ENCODE measurements around the gene PITPNM1.
A peak's percentile ranks its signal among the peaks of the same experiment; 100 is the strongest.
"Not testable (repeated sequence)": the region's sequence is repeated elsewhere in the genome, so short reads cannot be mapped to it uniquely, and the experiment has no call there.

Gene PITPNM1

DNA sequence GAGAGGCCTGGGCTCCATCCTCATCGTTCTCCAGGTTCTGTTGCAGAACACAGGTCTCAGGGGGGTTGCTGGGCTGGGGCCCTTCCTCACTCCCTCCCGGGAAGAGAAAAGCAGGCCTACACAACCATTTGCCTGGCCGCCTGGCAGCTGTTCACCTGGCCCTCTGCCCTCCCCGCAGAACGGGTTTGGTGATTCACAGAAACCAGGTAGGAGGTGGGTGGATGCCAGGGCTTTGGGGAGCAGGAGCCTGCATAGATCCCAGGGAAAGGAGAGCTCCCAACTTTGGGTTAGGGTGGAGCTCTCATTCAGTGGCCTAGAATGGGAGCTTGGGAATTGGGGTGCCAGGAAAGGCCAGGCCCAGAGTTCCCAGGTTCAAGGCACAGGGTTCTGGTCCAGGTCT is 37.1 kb downstream of the PITPNM1 start:
- no peak for DNase-seq (ENCODE audit: low read depth in 1 of 2, low spot score in 1 of 2)

DNA sequence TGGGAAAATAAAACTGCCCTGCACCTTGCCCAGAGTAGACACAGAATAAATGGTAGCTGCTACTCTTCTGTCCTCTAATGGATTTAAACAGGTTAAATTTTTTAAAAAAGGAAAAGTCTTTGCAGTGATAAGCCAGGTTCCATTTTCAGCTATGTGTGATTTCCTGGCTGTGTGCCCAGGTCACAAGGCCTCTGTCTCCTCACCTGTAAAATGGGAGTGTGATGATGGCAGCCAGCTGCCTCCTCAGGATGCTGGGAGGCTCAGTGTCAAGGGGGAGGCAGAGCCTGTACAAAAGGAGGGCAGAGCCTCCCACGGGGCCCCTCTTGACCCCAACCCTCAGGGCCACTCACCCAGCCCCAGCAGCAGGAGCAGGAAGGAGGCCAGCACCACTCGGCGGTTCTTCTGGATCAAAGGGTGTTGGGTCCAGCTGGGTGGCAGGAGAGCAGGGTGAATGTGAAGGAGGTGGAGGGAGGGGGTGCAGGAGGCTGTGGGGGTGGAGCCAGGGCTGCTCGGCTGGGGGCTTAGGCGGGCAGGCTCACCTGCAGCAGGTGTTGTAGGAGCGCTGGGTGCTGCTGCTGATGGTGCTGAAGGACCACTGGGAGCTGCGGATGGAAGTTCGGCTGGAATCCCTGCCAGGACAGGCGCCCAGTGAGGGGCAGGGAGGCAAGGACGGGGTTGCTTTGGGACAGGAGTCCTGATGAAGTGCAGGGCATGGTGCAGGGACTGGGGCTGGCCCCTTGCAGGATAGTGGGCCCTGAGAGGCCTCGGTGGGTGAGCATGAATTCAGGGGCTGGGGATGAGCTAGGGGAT is 38.0 kb downstream of the PITPNM1 start:
- DNase-seq (ENCODE audit: low read depth in 1 of 2, low spot score in 1 of 2): no peak

DNA sequence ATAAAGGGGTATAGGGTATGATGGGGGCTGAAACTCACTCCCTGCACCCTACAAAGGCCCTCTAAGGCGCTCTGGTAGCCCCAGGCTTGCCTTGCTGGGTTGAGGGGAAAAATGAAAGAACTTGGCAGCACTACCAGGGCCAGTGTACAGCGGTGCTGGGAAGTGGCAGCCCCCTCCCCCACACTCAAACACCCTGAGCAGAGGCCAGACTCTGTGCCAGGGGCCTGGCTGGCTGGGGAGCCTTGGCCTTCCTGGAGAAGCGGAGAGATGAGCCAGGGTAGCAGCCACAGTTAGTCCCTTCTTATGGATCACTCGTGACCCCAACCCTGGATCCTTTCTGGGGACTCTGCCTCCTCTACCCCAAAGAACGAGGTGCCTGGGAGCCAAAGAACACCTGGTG is 38.8 kb downstream of the PITPNM1 start:
- no peak for DNase-seq (ENCODE audit: low read depth in 1 of 2, low spot score in 1 of 2)

DNA sequence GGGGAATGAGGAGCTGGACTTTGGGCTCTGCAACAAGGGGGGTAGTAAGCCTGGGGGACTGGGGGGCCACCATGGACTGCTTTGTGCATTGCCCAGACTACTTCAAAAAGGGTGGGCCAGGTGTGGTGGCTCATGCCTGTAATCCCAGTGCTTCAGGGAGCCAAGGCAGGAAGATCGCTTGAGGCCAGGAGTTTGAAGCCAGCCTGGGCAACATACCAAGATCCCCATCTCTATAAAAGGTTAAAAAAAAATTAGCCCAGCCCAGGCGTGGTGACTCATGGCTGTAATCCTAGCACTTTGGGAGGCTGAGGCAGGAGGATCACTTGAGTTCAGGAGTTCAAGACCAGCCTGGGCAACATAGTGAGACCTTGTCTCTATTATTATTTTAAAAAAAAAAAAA is 39.6 kb downstream of the PITPNM1 start:
- not testable (repeated sequence) for DNase-seq (ENCODE audit: low read depth in 1 of 2, low spot score in 1 of 2)

DNA sequence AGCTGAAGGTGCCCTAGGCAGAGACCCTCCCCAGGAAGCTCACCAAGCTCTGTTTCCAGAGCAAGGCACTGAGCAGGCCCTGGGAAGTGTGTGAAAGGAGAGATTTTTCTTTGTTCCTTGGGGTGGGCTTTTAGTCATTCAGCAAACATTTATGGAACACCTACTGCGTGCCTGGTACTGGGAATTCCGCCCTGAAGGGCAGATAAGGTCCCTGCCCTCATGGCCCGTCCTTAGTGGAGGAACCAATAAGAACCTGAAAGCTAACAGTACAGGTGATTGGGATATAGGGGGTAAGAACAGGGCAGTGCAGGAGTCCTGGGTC is 40.0 kb downstream of the PITPNM1 start:
- DNase-seq (ENCODE audit: low read depth in 1 of 2, low spot score in 1 of 2): no peak

DNA sequence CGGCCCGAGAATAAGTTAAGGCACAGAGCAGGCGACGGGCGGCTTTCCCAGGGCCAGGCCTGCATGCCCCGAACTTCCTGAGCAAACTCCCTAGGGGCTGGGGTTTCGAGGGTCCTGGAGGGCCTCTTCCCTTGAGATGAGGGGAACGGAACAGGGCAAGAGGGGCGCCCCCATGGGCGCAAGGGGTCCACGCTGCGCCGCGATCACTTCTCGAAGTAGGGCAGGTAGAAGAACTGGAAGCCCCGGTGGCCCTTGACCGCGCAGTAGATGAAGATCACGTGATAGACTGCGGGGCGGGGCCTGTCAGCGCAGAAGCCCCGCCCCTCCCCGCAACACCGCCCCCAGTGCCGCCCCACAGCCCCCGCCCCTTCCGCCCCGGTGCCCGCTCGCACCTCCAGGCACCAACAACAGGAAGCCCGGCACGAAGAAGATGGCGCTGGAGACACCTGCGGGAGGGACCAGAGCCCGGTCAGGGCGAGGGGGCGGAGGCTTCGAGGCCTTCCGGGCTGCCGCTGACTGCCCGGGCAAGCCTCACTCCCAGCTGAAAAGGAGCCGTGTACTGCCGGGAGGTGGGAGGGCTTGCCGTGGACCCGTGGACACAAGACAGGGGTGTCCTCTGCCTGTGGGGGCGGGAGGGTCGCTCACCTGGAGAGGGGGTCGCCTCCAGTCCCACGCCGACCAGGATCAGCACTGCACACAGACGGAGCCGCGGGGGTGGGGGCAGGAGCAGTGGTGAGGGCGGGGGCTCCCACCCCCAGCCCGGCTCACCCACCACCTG is 40.6 kb downstream of the PITPNM1 start:
- DNase-seq (ENCODE audit: low read depth in 1 of 2, low spot score in 1 of 2): peak; percentile 86 to 90

DNA sequence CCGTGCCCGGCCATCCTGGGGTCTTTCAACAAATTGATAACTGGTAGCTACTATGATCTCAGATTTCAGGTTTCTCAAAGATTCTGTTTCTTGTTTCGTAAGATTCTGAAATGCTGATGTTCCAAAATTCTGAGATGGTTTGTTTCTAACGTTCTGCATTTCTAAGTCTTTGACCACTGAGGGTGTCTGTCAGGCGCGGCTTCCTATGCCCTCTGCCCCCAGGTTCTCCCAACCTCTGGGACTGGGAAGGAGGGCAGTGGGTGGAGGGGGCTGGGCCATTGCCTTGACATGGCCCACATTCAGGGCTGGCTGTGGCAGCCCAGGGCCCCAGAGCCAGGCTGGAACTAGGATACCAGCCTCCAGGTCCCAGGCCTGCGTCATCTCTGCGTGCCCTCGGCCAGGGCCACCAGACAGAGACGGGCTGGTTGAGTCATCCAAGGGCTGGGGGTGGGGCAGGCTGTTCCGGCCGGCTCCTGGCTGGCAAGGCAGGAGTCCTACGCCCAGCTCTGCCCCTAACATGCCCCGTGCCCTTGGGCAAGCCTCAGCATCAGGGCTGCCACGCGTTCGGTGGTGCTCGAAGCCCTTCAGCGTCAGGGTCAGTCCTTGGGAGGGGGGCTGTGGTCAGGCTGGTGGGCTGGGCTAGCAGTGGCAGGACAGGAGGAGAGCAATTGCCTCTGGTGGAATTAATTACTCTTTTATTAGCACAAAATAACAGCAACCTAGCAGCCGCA is 41.3 kb downstream of the PITPNM1 start:
- no peak for DNase-seq (ENCODE audit: low read depth in 1 of 2, low spot score in 1 of 2)

DNA sequence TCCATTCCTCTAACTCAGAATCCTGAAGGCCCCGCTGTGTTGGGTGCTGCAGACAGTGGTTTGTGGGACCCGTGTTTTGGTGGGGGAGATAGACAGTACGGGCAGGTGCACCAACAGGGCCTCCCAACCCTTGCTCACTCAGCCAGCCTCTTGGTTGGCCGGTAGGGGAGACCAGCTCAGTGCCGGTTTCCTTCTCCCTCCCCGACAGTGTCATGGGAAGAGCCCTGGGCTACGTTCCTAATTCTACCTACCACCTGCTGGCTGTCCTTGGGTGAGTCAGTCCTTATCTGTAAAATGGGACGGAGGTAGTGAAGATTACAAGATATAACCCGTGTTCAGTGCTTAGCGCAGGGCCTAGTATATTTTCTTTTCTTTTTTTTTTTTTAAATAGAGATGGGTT is 42.0 kb downstream of the PITPNM1 start:
- DNase-seq (ENCODE audit: low read depth in 1 of 2, low spot score in 1 of 2): no peak

DNA sequence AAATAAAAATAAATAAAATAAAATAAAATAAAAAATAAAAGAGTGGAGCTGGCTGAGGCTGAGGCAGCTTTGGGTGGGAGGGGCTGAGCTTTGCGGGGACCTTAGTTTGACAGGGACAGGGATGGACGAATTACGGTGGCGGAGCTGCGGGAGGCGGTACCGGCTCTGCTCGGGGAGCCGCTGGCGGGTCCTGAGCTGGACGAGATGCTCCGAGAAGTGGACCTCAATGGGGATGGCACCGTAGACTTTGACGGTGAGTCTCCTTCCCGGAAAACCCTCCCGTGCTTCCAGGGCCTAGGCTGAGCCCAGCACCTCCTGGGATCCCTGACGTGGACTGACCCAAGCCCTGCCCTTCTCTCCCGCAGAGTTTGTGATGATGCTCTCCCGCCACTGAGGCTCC is 46.9 kb downstream of the PITPNM1 start:
- DNase-seq (ENCODE audit: low read depth in 1 of 2, low spot score in 1 of 2): no peak

DNA sequence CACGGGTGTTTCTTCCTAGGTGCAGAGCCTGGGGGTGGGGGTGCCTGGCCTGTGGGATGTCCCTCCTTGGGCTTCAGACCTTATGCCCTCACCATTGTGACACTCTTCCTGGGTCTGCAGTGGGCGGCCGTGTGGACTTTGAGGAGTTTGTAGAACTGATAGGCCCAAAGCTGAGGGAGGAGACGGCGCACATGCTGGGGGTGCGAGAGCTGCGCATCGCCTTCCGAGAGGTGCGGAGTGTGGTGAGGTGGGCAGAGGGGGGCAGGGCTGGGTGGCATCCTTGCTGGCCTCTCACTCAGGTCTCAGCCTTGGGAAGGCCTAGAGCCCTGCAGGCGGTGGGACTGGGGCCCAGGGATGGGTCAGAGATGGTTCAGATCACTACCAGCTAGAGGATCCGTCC is 47.7 kb downstream of the PITPNM1 start:
- DNase-seq (ENCODE audit: low read depth in 1 of 2, low spot score in 1 of 2): no peak

DNA sequence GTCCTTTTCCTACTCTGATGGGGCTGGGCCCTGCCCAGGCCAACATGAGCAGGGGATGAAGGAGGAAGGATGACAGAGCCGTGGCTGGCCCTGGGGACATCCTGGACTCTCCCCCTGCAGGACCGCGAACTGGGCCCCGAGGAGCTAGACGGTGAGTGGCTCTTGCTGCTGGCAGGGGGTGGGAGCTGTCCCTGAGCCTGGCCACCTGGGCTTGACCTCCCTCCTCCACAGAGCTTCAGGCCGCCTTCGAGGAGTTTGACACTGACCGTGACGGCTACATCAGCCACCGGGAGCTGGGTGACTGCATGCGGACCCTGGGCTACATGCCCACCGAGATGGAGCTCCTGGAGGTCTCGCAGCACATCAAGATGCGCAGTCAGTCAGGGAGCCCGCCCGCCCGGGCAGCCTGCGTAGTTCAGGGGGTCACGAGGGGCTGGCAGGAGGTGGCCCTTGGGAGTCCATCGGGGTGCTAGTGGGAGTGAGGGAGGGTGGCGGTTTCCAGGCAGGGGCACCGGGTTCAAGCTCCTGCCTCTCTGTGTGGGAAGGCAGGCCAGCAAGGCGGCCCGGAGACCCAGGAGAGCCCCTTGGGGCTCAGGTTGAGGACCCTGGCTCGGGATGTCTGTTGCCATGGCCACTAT is 49.0 kb downstream of the PITPNM1 start:
- no peak for DNase-seq (ENCODE audit: low read depth in 1 of 2, low spot score in 1 of 2)

DNA sequence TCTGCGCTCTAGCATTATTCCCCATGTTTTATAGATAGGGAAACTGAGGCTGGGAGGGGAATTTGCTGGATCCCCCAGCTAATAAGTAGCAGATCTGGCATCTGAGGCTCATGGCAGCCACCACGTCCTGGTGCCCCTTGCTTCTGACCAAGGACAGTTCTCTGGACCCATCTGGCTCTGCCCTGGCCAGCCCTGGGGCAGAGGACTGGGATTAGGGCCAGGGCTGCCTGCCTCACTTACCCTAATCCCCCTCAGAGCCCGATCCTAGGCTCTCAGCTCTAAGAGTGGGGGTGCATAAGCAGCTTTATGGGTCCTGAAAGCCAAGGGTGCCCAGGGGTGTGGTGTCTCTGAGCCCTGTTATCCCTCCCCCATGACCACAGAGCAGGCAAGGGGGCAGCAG is 50.1 kb downstream of the PITPNM1 start, which contains the start of gene CABP4:
TSS of gene CABP4 (plus strand) at position 301 of the 400 bp plus-strand sequence. CDS start at position 371, 70 bp downstream.
- DNase-seq (ENCODE audit: low read depth in 1 of 2, low spot score in 1 of 2): no peak

DNA sequence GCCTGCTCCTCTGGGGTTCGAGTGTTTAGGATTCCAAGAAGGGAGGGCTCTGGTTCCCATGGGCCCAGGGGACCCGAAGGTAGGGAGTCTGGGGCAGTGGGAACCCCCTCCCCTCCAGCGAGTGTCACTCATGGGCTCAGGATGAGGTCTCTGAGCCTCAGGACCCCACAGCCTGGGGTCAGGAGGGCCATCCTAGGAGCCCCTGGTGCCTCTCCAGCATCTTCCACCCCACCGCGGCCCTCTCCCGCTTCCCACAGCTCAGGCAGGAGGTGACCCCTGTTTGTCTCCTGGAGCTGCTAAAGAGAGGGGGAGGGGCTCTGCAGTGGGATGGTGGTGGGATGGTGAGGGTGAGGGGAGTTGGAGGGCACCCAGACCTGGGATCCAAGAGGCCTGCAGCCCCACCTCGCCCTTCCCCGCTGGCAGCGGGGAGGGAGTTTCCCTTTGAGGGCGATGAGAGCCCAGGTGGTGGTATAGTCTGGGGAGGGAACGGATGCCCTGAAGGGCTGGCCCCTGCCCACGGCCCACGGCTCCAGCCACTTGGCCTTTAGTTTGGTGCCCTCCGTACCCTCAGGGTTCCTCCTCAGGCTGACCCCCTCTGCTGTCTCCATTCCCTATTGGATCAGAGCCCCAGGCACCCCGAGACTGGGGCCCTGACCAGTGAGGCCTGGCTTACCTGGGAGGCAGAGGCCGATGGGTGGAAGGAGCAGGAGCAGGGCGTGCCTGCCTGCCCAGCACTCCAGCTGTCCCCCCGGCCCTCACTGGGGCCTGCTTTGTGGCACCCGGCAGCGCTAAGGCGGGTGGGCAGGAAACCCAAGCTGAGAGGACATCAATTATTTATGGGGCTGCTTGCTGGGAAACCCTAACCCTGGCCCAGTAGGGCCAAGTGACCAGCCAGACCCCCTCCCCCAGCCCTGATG is 51.1 kb downstream of the PITPNM1 start:
- DNase-seq (ENCODE audit: low read depth in 1 of 2, low spot score in 1 of 2): no peak

DNA sequence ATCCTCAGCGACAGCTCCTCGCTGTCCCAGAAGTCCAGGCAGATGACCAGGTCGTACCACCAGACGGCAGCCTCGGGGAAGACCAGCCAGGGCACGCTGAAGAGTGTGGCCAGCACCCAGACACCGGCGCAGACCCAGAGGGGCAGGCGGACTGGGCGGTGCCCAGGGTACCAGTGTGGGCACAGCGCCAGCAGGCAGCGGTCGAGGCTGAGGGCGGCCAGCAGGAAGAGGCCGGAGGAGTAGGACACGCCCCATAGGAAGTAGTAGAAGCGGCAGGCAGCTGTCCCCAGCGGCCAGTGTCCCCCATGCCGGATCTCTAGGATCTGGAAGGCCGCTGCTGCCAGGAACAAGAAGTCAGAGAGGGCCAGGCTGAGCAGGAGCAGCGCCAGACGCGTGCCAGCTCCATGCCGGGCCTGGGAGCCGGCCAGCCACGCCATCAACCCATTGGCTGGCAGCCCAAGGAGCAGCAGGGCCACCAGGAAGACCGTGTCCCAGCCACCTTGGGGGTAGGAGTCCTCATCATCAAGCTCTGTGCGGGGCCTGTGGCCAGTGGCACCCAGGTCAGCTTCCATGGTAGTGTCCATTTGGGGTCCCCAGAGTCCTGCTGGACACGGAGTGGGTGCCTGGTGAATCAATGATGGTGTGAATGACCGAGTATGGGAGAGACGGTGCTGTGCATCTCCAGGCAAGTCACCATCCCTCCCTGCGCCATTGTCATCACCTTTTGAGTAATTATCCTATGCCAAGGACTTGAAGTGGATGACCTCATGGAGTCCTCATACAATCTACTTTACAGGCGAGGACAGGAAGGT is 52.8 kb downstream of the PITPNM1 start, which contains the start of gene GPR152:
TSS of gene GPR152 (minus strand) at position 589 of the 812 bp plus-strand sequence. CDS start at position 584, 5 bp downstream.
- no peak for DNase-seq (ENCODE audit: low read depth in 1 of 2, low spot score in 1 of 2)

DNA sequence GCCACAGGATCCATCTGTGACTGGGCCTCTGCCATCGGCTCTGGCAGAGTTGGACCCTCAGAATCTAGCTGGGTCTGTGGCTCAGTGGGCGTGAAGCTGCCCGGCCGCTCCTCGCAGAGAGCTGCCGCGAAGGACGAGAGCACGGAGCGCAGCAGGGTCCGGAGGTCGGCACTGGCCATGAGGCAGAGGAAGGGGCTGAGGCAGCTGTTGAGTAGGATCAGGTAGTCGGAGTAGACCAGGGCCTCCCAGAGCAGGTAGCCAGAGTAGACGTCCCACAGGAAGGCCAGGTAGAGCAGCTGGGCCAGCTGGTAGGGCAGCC is 53.5 kb downstream of the PITPNM1 start:
- no peak for DNase-seq (ENCODE audit: low read depth in 1 of 2, low spot score in 1 of 2)

DNA sequence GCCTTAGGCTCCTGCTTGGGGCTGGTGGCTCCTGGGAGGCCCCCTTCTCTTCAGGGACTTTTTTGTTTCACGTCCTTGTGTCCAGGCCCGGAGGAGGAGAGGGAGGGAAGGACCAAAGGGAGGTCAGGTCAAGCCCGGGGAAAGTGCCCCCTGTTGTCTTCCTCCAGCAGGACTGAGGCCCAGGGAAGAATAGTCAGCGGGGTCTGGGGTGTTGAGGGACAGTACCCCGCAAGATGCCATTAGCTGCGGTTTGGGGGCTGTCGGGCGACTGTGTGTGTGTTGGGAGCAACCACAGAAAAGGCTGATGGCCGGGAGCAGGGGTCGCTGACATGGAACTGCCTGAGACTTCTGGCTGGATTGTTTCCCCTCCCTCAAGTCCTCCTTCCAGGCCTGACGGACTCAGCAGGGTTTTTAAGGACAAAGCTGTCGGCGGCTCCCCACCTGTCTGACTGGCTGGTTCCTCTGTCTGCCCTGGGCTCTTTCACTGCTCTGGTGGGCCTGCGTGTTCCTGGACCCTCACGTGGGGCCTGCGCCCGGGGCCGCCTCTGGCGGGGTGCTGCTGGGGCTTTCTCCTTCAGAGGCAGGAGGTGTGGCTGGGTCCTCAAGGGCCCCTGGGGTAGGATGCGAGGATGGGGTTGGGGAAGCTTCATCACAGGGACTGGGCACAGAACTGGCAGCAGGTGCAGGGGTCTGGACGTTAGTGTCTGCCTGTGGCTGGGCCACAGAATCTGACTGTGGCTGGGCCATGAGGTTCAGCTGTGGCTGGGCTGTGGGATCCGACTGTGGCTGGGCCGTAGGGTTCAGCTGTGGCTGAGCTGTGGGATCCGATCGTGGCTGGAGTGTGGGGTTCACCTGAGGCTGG is 54.1 kb downstream of the PITPNM1 start:
- DNase-seq (ENCODE audit: low read depth in 1 of 2, low spot score in 1 of 2): no peak

DNA sequence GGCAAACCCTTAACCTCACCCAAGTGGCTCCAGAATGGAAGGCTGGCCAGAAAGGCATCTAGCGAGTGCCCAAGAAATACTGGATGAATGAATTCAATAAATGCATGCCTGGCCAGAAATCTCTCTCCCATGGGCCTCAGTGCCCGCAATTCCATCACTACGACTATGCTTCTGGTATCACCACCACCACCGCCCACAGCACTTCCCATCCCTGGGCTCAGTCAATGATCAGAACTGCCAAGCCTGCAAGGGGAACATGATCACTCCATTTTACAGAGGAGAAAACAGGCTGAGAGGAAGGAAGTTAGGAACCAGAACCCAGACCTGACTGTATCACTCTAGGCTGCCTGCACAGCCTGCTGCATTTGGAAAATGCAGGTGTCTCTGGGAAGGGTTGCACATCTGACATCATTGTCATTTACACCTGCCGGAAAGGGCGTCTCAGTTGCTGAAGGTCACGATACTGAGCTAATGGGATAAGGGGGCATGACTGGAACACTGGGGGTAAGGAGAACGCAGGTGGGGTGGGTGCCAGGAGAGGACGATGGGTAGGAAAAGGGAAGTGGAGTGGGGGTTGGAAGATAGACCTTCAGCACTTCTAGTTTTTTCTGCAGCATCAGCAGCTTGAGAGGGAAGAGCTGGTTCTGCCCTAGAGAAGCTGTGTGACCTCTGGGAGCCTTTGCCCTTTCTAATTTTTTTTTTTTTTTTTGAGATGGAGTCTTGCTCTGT is 55.9 kb downstream of the PITPNM1 start:
- DNase-seq (ENCODE audit: low read depth in 1 of 2, low spot score in 1 of 2): no peak

DNA sequence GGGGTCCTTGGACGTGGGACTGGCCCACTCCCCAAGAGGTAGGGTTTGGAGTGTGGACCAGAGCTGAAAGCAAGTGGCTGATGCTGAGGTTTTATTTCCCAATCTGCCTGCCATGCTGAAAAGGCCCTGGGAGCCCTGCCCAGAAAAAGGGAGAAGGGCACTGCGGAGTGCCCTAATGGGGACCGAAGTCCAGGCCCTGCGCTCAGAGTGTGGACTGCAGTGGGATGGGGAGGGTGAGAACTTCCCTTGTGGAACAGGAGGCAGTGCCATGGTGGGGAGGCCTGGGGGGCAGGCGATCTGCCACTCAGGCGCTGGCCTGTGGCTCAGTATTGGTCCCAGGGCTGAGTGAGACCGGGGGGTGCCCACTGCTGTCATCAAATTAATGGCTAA is 56.9 kb downstream of the PITPNM1 start:
- no peak for DNase-seq (ENCODE audit: low read depth in 1 of 2, low spot score in 1 of 2)

Measured in activated T-helper 1 cell treated with anti-CD3 and anti-CD28 coated beads, Interleukin-2, amount 50 U/mL, for 16 hours (primary cell).